Ishikawa (cell line): ENCODE results near the gene SPDYC.

Experiments used
- REST ChIP-seq: IDR thresholded peaks from 2 replicates; pipeline ENCODE4 v1.6.1; 2012; ENCODE audit warnings: low read depth, mild to moderate bottlenecking
- TCF12 ChIP-seq: IDR thresholded peaks from 2 replicates; pipeline ENCODE4 v1.6.1; 2012; ENCODE audit warnings: low read depth

- TF ChIP-seq REST (no peak), TCF12 (no peak)
These were observed 11.0 kb downstream of the SPDYC start for GRCh38 chr11:65180877-65181568.
